Coronary artery (tissue), 2 donors: ENCODE measurements around the gene PSD2.

Experiments used
- DNase-seq: peaks from one replicate; pipeline ENCODE4 v3.0.0-alpha.2; 2017; ENCODE audit warnings: low spot score
- H3K27ac ChIP-seq, 2 donors: fragments of 200-600 bp; sonication (generic); one replicate each; pipeline ENCODE4 v1.5.1; 2016 to 2019
- H3K4me3 ChIP-seq: fragments of 200-600 bp; sonication (generic); 2 replicates; pipeline ENCODE4 v1.5.1; 2016; ENCODE audit warnings: mild to moderate bottlenecking, moderate library complexity
- TF ChIP-seq, protein P1 (sequence below): fragments of 200-600 bp; sonication (generic); IDR thresholded peaks from one replicate; pipeline ENCODE4 v1.5.1; 2019; ENCODE audit warnings: antibody characterized with exemption

The PSD2 gene

GRCh38 chr5:139855946-139856540 lies 60.4 kb downstream of the PSD2 start:
- TF ChIP-seq, protein P1, sequence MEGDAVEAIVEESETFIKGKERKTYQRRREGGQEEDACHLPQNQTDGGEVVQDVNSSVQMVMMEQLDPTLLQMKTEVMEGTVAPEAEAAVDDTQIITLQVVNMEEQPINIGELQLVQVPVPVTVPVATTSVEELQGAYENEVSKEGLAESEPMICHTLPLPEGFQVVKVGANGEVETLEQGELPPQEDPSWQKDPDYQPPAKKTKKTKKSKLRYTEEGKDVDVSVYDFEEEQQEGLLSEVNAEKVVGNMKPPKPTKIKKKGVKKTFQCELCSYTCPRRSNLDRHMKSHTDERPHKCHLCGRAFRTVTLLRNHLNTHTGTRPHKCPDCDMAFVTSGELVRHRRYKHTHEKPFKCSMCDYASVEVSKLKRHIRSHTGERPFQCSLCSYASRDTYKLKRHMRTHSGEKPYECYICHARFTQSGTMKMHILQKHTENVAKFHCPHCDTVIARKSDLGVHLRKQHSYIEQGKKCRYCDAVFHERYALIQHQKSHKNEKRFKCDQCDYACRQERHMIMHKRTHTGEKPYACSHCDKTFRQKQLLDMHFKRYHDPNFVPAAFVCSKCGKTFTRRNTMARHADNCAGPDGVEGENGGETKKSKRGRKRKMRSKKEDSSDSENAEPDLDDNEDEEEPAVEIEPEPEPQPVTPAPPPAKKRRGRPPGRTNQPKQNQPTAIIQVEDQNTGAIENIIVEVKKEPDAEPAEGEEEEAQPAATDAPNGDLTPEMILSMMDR, result no peak
- H3K4me3 ChIP-seq, result no peak overlapping the region
- H3K27ac ChIP-seq, result no peak overlapping the region
- DNase-seq, result no peak

GRCh38 chr5:139856714-139857113 lies 61.1 kb downstream of the PSD2 start:
- Histone ChIP-seq H3K27ac (no peak overlapping the region), H3K4me3 (no peak overlapping the region)
- DNase-seq, result no peak
- TF ChIP-seq, protein P1, result no peak

DNA sequence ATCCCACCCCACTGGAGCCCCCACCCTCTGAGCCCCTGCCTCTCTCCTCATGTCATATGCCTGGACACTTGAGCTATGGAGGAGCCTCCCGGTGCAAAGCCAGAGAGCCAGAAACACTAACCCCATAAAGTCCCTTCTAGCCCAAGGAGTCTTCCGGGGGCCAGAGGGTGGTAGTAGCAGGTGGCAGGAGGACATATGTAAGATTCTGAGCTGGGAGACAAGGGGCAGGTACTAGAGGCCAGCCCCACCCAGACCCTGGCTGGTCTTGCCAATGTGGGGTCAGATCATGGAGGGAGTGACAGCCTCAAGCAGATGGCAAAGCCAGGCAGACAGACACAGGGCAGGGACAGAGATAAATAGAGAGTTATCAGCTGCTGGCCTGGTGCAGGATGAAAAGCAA lies 63.4 kb downstream of the PSD2 start:
- TF ChIP-seq, protein P1, result no peak
- DNase-seq, result no peak
- H3K27ac ChIP-seq, result no peak overlapping the region
- H3K4me3 ChIP-seq, result no peak overlapping the region

DNA sequence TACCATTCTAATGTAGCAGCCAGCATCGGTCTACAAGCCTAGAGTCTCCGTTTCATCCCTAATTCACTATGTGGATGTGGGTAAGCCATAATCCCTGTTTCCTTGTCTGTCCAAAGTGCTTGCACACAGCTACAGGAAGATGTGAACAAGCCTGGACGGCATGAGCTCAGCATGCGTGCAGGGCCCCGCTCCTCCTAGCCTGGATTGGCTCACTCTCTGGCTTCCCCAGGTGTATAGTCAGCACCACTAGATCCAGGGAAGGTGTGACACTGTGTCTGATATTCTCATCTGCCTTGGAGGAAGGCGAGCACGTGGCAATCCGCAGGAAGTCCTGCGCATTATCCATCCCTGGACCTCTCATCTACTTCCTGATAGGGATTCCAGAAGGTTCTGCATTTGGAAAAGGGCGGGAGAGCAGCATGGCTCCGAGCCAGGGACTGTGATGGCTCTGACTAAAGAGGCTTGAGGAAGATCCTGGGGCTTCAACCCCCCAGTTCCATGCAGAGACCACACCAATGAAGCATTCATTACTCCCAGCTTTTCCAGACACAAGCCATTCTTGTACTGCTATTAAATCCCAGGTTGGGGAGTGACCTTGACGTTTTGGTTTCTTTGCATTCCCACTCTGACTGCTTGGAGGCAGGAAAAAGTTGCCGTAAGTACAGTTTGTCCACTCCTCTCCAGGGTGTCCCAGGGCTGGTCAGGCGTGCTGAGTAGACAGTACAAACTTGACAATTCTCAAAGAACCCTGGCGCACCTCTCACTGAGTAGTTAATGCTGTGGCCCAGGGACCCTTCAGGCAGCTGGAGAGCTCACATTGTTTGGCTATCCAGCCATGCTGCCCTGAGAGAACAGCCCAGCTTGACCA lies 65.6 kb downstream of the PSD2 start:
- no peak overlapping the region for H3K27ac ChIP-seq
- no peak for DNase-seq
- TF ChIP-seq, protein P1, result no peak
- no peak overlapping the region for H3K4me3 ChIP-seq

- Histone ChIP-seq H3K4me3 (no peak overlapping the region), H3K27ac (no peak overlapping the region)
- TF ChIP-seq, protein P1, result no peak
- no peak for DNase-seq
These were observed 66.2 kb downstream of the PSD2 start for GRCh38 chr5:139861889-139862207.

GRCh38 chr5:139862313-139862712 lies 66.7 kb downstream of the PSD2 start:
- DNase-seq, result no peak
- no peak overlapping the region for H3K4me3 ChIP-seq
- TF ChIP-seq, protein P1, result no peak
- no peak overlapping the region for H3K27ac ChIP-seq

DNA sequence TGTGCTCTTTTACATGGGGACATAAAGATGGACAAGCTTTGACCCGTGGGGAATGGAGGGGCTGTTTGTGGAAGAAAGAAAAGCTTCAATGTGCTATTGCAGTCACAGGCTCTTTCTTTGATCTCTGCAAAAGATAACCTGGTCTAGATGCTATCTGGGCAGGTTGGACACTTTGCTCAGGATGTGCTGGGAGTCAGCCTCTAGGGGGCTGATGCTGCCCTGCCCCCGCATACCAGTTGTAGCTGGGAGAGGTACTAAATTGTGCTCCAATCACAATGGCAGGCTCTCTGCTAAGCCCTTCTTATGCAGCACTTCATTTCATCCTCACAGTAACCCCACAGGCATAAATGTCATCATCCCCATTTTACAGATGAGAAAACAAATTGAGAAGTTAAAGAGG lies 67.2 kb downstream of the PSD2 start:
- TF ChIP-seq, protein P1, result no peak
- DNase-seq, result no peak
- peak overlapping the region in 1 of 2 donors; percentile 20 for H3K27ac ChIP-seq
- no peak overlapping the region for H3K4me3 ChIP-seq
